GM13977 (cell line): Measurements from ENCODE around the gene KCTD13.
"Not testable (repeated sequence)": the region's sequence is repeated elsewhere in the genome, so short reads cannot be mapped to it uniquely, and the experiment has no call there.

Experiments used
- DNase-seq: peaks from one replicate; pipeline ENCODE4 v3.0.0; 2012; ENCODE audit warnings: low spot score
- in situ Hi-C: fragments of 300-500 bp; cut with MboI; formaldehyde crosslinking; loops from one replicate; pipeline ENCODE4 v1.12.0; 2022; ENCODE audit warnings: low sequenced_read_pairs, low pct_unique_long_range_greater_than_20kb, mixed read lengths, inconsistent platforms; ENCODE audit not compliant: unreplicated experiment
- TF ChIP-seq, protein P1 (sequence below): IDR thresholded peaks from 2 replicates; pipeline ENCODE4 v1.5.1; 2012; ENCODE audit warnings: mild to moderate bottlenecking, control low read depth; ENCODE audit not compliant: insufficient read depth; ENCODE audit errors: extremely low read depth, missing control alignments

The KCTD13 gene

DNA sequence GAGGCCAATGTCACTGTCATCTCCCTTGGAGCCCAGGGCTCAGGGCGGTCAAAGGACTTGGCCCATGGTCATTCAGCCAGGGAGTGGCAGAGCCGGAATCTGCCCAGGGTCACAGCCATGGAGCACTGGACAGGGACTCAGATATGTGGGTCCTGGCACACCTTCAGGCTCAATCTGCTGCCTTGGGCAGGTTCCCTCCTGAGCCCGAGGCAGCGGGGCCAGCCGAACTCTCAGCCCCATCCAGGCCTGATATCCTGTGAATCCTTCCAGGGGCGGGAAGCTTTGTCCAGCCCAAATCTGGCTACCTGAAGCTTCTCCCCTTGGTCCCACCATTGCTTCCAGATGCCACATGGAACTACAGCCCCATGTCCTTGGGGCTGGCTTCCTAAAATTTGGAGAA is 50.8 kb downstream of the KCTD13 start:
- no peak for DNase-seq
- TF ChIP-seq, protein P1, sequence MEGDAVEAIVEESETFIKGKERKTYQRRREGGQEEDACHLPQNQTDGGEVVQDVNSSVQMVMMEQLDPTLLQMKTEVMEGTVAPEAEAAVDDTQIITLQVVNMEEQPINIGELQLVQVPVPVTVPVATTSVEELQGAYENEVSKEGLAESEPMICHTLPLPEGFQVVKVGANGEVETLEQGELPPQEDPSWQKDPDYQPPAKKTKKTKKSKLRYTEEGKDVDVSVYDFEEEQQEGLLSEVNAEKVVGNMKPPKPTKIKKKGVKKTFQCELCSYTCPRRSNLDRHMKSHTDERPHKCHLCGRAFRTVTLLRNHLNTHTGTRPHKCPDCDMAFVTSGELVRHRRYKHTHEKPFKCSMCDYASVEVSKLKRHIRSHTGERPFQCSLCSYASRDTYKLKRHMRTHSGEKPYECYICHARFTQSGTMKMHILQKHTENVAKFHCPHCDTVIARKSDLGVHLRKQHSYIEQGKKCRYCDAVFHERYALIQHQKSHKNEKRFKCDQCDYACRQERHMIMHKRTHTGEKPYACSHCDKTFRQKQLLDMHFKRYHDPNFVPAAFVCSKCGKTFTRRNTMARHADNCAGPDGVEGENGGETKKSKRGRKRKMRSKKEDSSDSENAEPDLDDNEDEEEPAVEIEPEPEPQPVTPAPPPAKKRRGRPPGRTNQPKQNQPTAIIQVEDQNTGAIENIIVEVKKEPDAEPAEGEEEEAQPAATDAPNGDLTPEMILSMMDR: no peak
- in situ Hi-C loops: no loop called here

DNA sequence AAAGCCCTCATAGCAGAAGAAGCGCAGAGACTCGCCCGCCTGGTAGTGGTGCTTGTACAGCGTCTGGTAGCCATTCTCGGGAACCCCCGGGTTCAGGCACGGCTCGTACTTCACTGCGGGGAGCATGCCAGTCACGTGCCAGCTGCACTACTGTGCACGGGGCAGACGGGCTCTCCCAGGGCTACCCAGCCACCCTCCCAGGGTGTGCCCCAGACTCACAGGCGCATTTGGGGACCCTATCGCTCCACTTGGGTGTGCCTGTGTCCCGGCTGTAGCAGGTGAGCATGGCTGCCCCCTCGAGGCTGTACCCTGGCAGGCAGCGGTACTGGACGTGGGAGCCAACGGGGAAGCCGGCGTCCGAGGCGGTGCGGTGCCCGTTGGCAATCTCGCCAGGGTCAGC is 52.7 kb downstream of the KCTD13 start:
- TF ChIP-seq, protein P1: no peak
- in situ Hi-C loops: no loop called here
- no peak for DNase-seq

DNA sequence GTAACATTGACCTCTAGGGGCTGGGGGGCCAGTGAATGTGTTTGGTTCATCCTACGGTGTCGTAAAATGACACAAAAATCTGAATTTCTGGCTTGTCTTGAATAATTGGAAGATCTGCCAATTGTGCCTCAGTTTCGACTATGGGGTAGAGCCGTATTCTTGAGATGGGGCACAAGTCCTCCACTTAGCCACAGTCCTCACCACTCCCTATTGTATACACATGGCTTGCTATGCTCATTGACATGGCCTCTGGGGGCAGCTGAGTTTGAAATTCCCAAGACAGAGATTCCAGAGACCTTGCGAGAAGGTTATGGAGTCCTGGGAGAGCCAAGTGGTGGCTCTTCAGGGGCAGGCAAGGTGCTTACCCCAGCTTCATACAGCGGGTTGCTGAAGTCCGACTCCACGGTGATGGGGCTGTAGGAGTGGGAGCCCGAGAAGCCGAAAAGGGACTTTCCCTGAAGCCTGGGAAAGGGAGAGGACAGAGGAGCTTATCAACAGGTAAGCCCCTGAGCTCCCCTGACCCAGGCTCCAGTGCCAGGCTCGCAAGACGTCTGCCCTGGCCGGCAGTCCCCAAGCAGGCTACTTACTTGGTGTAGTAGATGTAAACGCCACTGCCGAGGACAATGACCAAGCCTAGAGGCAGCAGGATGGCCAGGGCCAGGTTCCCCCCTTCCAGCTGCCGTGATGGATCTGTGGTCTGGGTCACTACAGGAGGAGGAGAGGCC is 54.0 kb downstream of the KCTD13 start:
- TF ChIP-seq, protein P1: no peak
- in situ Hi-C loops: no loop called here
- DNase-seq: no peak

DNA sequence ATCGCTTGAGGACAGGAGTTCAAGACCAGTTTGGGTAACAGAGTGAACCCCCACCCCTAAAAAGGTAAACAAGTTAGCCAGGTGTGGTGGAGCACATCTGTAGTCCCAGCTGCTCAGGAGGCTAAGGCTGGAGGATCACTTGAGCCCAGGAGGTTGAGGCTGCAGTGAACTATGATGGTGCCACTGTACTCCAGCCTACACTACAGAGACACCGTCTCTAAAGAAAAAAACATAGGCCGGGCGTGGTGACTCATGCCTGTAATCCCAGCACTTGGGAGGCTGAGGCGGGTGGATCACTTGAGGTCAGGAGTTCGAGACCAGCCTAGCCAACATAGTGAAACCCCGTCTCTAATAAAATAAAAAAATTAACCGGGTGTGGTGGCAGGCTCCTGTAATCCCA is 57.0 kb downstream of the KCTD13 start:
- DNase-seq, in situ Hi-C loops: not testable (repeated sequence)

DNA sequence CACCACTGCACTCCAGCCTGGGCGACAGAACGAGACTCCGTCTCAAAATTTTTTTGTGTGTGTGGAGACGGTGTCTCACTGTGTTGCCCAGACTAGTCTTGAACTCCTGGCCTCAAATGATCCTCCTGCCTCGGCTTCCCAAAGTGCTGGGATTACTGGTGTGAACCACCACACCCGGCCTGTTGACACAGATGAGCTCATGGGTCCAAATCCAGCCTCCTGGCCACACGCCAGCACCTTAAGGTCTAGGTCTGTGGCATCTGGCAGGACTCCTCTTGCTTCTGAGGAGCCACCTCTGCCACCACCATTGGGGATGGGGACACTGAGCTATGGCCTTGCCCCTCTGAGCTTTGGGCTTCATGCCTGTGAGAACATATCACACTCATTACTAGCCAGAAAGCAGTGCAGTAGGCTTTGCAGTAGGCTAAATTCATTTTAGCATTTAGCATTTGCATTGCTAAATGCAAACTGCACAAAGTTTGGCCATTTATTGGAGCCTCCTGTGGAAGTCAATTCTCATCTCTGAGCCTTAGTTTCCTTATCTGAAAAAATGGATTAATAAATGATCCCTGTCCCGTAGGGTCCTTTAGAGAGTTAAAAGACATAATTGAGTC is 57.5 kb downstream of the KCTD13 start:
- in situ Hi-C loops: no loop called here
- TF ChIP-seq, protein P1: no peak
- no peak for DNase-seq

DNA sequence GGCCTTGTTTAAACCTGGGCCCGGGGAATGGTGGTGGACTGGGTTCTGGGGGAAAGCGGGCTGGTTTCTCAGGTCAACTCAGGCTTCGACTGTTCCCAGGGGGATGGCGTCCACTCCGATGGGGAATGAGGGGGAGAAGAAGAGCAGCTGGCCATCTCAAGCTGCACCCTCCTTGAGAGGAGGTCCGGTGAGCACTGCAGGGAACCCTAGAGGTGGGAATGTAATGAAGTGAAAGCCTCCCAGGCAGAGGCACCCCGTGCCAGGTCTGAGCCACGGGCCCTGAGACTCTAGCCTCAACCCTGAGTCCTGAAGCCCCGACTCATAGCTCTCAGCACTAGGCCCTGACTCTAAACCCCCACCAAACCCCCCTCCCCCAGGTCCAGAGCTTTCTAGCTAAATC is 61.8 kb downstream of the KCTD13 start:
- in situ Hi-C loops: no loop called here
- TF ChIP-seq, protein P1: no peak
- DNase-seq: no peak

DNA sequence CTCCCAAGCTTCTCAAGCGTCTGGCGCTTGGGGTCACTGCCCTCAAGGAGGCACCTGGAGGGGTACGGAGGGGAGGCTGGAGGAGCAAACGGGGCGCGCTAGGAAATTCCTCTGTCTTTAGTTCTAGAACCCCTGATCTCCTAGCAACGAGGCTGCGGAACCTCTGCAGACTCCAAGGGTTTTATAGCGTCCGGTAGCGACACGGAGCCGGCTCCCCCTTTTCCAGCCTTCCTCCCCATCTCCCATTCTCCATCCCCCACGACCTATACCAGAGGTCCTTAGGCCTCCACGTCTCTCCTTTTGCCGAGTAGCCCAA is 62.4 kb downstream of the KCTD13 start:
- in situ Hi-C loops: no loop called here
- TF ChIP-seq, protein P1: no peak
- no peak for DNase-seq
